Measurements from ENCODE around the gene CFAP20DC.
"Not testable (repeated sequence)": the region's sequence is repeated elsewhere in the genome, so short reads cannot be mapped to it uniquely, and the experiment has no call there.

- not testable (repeated sequence) for TF ChIP-seq CTCF, POLR2A (IDR thresholded peaks at IDR 0.05)
Measured at GRCh38 chr3:58696813-58697212, 353.0 kb downstream of the CFAP20DC start.
